K562 (cell line): ENCODE results near the gene ZNF747. TPM values are rescaled to one million over a fixed set of nuclear protein-coding genes. Genes with fewer than 3 reads are reported as not detected.

Experiments used
- KAT7 ChIP-seq: sonication (generic); formaldehyde crosslinking; IDR thresholded peaks from 2 replicates; pipeline ENCODE4 v1.8.0; 2022; ENCODE audit warnings: missing genetic modification reagents, mild to moderate bottlenecking, borderline replicate concordance
- MAFF ChIP-seq: IDR thresholded peaks from 2 replicates; pipeline ENCODE4 v1.6.1; 2012; ENCODE audit warnings: low read length, improper control_type of control experiment
- MTA2 ChIP-seq: fragments of 450-650 bp; IDR thresholded peaks from 2 replicates; pipeline ENCODE4 v1.6.1; 2016; ENCODE audit warnings: low read depth
- NELFE ChIP-seq: IDR thresholded peaks from 2 replicates; pipeline ENCODE4 v1.6.1; 2011; ENCODE audit warnings: mild to moderate bottlenecking; ENCODE audit not compliant: insufficient read depth, insufficient read length
- PRMT5 ChIP-seq: sonication (generic); formaldehyde crosslinking; IDR thresholded peaks from 2 replicates; pipeline ENCODE4 v1.5.0; 2020; ENCODE audit warnings: missing genetic modification reagents
- PTBP1 ChIP-seq: fragments of 200-400 bp; formaldehyde crosslinking; IDR thresholded peaks from 2 replicates; pipeline ENCODE4 v1.6.1; 2017; ENCODE audit warnings: low read depth, low read length
- SMC3 ChIP-seq: conservative IDR thresholded peaks from 2 replicates; pipeline ENCODE4 v1.6.1; 2011; ENCODE audit warnings: low read depth, low read length, improper control_type of control experiment; ENCODE audit not compliant: insufficient read depth
- SOX6 ChIP-seq: fragments of 450-650 bp; IDR thresholded peaks from 2 replicates; pipeline ENCODE4 v1.6.1; 2014; ENCODE audit warnings: mild to moderate bottlenecking
- TAF15 ChIP-seq: fragments of 200-400 bp; formaldehyde crosslinking; IDR thresholded peaks from 2 replicates; pipeline ENCODE4 v1.6.1; 2017; ENCODE audit warnings: mild to moderate bottlenecking, low read depth, low read length, moderate library complexity
- TAF9B ChIP-seq: fragments of 450-650 bp; IDR thresholded peaks from 2 replicates; pipeline ENCODE4 v1.6.1; 2018; ENCODE audit warnings: mild to moderate bottlenecking; ENCODE audit not compliant: partially characterized antibody
- VEZF1 ChIP-seq: fragments of 200-800 bp; sonication (Bioruptor generic); IDR thresholded peaks from 2 replicates; pipeline ENCODE4 v1.6.1; 2017; ENCODE audit warnings: missing genetic modification characterization, missing compliant biosample characterization
- ZEB2 ChIP-seq: fragments of 450-650 bp; IDR thresholded peaks from 2 replicates; pipeline ENCODE4 v1.6.1; 2016
- ZNF12 ChIP-seq: sonication (generic); formaldehyde crosslinking; IDR thresholded peaks from 2 replicates; pipeline ENCODE4 v1.4.0; 2020; ENCODE audit warnings: mild to moderate bottlenecking, missing genetic modification reagents
- ZNF3 ChIP-seq: fragments of 250-450 bp; sonication (Bioruptor Pico); IDR thresholded peaks from 2 replicates; pipeline ENCODE4 v1.5.0; 2021; ENCODE audit warnings: mild to moderate bottlenecking, moderate library complexity
- ZNF408 ChIP-seq: fragments of 250-450 bp; sonication (Bioruptor Pico); IDR thresholded peaks from 2 replicates; pipeline ENCODE4 v1.4.0; 2020; ENCODE audit warnings: low read depth, mild to moderate bottlenecking, moderate library complexity
- polyA plus RNA-seq, 8 experiments: library from polyadenylated mRNA; depleted of rRNA in 4 of 8; stranded (reverse) in 5 of 8; unstranded in 3 of 8; fragments of >200 nt; fragmentation: Nextera tagmentation in 2 of 8; fragmentation: Illumina TruSeq in 1 of 8; extraction: Ambion mirVana in 2 of 8; extraction: Trizol in 1 of 8; gene quantifications; 2 replicates each; pipeline versions ENCODE4 v1.2.1 to v1.2.3, GENCODE V29; 2011 to 2014; ENCODE audit warnings: inconsistent platforms in 1 of 8, missing spikeins in 1 of 8
- total RNA-seq, 7 experiments: library from RNA; depleted of rRNA in 6 of 7; stranded (reverse); fragments of >200 nt in 6 of 7; fragmentation: Illumina TruSeq in 2 of 7; extraction: Trizol in 2 of 7; gene quantifications; 2 replicates each; pipeline versions ENCODE4 v1.2.1 to v1.2.3, GENCODE V29; 2011 to 2021; ENCODE audit warnings: low replicate concordance in 1 of 7
- TF ChIP-seq, protein P1 (sequence below): fragments of 250-450 bp; sonication (Bioruptor Pico); IDR thresholded peaks from 2 replicates; pipeline ENCODE4 v1.8.0; 2022; ENCODE audit warnings: moderate library complexity, mild to moderate bottlenecking, inconsistent platforms
- TF ChIP-seq, protein P2 (sequence below): fragments of 250-450 bp; sonication (Bioruptor Pico); IDR thresholded peaks from 2 replicates; pipeline ENCODE4 v1.6.1; 2021; ENCODE audit warnings: mild to moderate bottlenecking
- TF ChIP-seq, protein P3 (sequence below): IDR thresholded peaks from 2 replicates; pipeline ENCODE4 v1.6.1; 2012; ENCODE audit warnings: low read depth, low read length, improper control_type of control experiment, borderline replicate concordance
- TF ChIP-seq, protein P4 (sequence below), 3 experiments: fragments of 200-800 bp in 1 of 3; sonication (Bioruptor generic) in 1 of 3; sonication (generic) in 1 of 3; formaldehyde crosslinking in 1 of 3; IDR thresholded peaks; 2 replicates each; pipeline versions ENCODE4 v1.6.1 to v1.8.0; 2016 to 2022; ENCODE audit warnings: mild to moderate bottlenecking in 2 of 3, missing compliant biosample characterization in 2 of 3, missing genetic modification characterization in 2 of 3, missing genetic modification reagents in 1 of 3
- TF ChIP-seq, protein P5 (sequence below): fragments of 250-450 bp; sonication (Bioruptor Pico); IDR thresholded peaks from 2 replicates; pipeline ENCODE4 v1.8.0; 2021; ENCODE audit warnings: mild to moderate bottlenecking, moderate library complexity

Gene ZNF747
- total and polyA plus RNA-seq, 9 of the 15 experiments (the other 6 are each of a cell fraction or from before 2014, with no cell fraction given) = 0.14 to 3.3 (median 1.5) TPM

- peak; percentile 20; the same call in 1 of the 2 replicates for TF ChIP-seq VEZF1 (CRISPR knock-in tag)
- no peak for TF ChIP-seq MTA2
- no peak for TF ChIP-seq ZNF408 (CRISPR knock-in tag)
- TF ChIP-seq ZNF12 (CRISPR knock-in tag) = no peak
- TF ChIP-seq, protein P1, sequence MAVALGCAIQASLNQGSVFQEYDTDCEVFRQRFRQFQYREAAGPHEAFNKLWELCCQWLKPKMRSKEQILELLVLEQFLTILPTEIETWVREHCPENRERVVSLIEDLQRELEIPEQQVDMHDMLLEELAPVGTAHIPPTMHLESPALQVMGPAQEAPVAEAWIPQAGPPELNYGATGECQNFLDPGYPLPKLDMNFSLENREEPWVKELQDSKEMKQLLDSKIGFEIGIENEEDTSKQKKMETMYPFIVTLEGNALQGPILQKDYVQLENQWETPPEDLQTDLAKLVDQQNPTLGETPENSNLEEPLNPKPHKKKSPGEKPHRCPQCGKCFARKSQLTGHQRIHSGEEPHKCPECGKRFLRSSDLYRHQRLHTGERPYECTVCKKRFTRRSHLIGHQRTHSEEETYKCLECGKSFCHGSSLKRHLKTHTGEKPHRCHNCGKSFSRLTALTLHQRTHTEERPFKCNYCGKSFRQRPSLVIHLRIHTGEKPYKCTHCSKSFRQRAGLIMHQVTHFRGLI (CRISPR knock-in tag) = no peak
- TF ChIP-seq, protein P2, sequence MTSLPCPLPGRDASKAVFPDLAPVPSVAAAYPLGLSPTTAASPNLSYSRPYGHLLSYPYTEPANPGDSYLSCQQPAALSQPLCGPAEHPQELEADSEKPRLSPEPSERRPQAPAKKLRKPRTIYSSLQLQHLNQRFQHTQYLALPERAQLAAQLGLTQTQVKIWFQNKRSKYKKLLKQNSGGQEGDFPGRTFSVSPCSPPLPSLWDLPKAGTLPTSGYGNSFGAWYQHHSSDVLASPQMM (CRISPR knock-in tag) = no peak
- TF ChIP-seq, protein P3, sequence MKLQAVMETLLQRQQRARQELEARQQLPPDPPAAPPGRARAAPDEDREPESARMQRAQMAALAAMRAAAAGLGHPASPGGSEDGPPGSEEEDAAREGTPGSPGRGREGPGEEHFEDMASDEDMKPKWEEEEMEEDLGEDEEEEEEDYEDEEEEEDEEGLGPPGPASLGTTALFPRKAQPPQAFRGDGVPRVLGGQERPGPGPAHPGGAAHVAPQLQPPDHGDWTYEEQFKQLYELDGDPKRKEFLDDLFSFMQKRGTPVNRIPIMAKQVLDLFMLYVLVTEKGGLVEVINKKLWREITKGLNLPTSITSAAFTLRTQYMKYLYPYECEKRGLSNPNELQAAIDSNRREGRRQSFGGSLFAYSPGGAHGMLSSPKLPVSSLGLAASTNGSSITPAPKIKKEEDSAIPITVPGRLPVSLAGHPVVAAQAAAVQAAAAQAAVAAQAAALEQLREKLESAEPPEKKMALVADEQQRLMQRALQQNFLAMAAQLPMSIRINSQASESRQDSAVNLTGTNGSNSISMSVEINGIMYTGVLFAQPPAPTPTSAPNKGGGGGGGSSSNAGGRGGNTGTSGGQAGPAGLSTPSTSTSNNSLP = no peak
- TF ChIP-seq, protein P4, sequence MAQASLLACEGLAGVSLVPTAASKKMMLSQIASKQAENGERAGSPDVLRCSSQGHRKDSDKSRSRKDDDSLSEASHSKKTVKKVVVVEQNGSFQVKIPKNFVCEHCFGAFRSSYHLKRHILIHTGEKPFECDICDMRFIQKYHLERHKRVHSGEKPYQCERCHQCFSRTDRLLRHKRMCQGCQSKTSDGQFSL (CRISPR knock-in tag; IDR thresholded peaks at IDR 0.05) = no peak
- TF ChIP-seq, protein P4 (tag; IDR thresholded peaks at IDR 0.05) = no peak
- TF ChIP-seq SOX6 = peak; percentile 42; the same call in 1 of the 2 replicates
- no peak for TF ChIP-seq KAT7
- no peak for TF ChIP-seq SMC3
- no peak for TF ChIP-seq NELFE
- TF ChIP-seq PTBP1 = no peak
- TF ChIP-seq TAF15 = no peak
- TF ChIP-seq ZNF3 (CRISPR knock-in tag) = no peak
- no peak for TF ChIP-seq TAF9B
- no peak for TF ChIP-seq PRMT5 (CRISPR knock-in tag)
- peak; percentile 88 for TF ChIP-seq ZEB2
- TF ChIP-seq, protein P5, sequence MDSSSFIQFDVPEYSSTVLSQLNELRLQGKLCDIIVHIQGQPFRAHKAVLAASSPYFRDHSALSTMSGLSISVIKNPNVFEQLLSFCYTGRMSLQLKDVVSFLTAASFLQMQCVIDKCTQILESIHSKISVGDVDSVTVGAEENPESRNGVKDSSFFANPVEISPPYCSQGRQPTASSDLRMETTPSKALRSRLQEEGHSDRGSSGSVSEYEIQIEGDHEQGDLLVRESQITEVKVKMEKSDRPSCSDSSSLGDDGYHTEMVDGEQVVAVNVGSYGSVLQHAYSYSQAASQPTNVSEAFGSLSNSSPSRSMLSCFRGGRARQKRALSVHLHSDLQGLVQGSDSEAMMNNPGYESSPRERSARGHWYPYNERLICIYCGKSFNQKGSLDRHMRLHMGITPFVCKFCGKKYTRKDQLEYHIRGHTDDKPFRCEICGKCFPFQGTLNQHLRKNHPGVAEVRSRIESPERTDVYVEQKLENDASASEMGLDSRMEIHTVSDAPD (CRISPR knock-in tag) = no peak
- TF ChIP-seq MAFF = no peak
Measured at GRCh38 chr16:30541502-30542329, 7.1 kb upstream of the ZNF747 start (continued).
